Body of pancreas (tissue), 4 donors: ENCODE data around the gene MB21D2.

ENCODE experiments used
- CTCF ChIP-seq, 7 experiments: fragments of 450-650 bp in 4 of 7; fragments of 200-600 bp in 3 of 7; sonication (generic) in 3 of 7; IDR thresholded peaks; one replicate each; pipeline ENCODE4 v1.5.1; 2016 to 2019; ENCODE audit warnings: antibody characterized with exemption in 7 of 7
- POLR2A ChIP-seq, 3 donors: fragments of 450-650 bp; IDR thresholded peaks; one replicate each; pipeline ENCODE4 v1.6.1; 2016; ENCODE audit warnings: antibody characterized with exemption in 3 of 3, mild to moderate bottlenecking in 2 of 3

- TF ChIP-seq CTCF (IDR thresholded peaks at IDR 0.05) = no peak
- no peak for TF ChIP-seq POLR2A (IDR thresholded peaks at IDR 0.05)
Measured at GRCh38 chr3:192923731-192924130, 6.1 kb upstream of the MB21D2 start.
